ENCODE data around the gene LRRC1.
A peak's percentile ranks its signal among the peaks of the same experiment; 100 is the strongest.
"Not testable (repeated sequence)": the region's sequence is repeated elsewhere in the genome, so short reads cannot be mapped to it uniquely, and the experiment has no call there.

Gene LRRC1

DNA sequence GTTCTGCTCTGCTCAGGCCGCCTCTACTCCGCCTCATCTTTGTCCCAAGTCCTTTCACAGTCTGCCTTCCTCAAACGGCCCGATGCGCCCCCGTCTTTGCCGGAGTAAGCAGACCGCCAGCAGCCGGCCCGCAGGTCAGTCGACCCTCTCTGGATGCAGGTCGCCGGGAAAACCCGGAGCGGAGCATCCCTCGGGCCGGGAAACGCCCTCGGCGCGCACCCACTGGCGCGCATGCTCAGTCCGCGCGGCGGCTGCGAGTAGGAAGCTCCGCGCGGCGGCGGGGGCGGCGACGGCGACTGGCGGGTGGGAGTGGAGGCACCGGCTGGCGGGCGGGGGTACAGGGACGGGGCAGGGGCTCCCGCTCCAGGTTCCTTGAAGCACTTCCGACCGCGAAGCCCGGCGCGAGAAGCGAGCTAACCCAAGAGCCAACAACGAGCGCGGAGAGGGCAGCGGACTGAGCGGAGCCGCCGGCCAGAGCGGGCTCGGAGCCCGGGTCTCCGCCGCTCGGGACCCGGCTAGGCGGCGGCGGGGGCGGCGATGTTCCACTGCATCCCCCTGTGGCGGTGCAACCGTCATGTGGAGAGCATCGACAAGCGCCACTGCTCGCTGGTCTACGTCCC lies at the start of gene LRRC1:
Gene LRRC1, plus strand, starts transcription at position 286 of the 620 bp plus-strand sequence. Its CDS starts 252 bp downstream, at position 538.
- DNase-seq (ENCODE audit: low read depth, low spot score): peak; percentile 93

DNA sequence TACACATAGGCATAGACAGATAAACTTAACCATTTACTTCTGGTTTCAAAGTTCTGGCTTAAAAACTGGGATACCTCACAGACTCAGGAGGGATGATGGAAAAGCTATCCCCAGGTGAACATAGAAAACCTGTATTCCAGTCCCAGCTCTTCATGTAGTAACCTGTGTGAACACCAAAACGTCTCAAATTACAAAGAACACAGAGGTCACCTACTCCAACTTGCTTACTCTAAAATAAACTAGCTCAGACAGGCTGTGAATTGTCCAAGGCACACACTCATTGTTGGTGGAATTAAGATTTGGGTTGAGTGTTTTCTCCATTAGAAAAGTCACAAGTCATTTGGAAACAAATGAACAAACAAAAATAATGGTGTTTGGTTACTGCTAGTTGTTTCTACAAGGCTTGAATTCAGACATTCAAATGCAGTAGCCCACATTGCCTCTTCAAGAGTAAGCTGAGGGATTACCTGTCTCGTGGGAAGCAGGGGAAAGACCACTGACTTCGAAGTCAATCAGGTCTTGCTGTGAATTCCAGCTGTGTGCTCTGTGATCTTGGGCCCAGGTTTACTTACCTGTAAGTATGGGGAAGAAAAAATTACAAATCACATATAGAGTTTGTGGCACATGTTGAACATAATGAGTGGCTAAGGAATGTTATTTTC lies 48.2 kb upstream of the LRRC1 start:
- peak; percentile 20 for DNase-seq (ENCODE audit: low read depth, low spot score)

DNA sequence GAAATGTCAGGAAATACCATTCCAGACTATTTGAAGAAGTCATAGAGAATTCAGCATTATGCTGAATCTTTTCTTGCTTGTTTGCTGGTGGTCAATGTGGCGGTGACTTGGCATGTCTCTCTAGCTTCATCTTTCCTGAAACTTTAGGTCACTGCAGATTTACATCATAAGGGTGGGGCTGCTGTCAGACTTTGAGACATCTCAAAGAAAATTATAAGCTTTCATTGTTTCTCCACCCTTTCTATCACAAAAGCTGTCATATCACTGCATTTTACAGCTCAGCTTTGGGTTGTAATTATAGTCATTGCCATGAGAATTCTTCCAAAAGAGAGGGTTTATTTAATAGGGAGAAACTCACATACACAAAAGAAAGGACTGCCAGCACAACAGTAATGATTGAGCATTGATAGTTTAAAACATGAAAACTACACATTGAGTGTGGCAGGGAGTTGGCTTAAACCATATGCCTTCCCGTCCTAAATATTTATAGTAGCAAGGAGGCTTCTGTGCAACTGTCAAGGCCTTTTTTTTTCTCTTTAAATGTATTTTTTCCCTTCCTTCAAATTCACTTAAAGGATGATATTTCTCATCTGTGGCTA lies 44.7 kb upstream of the LRRC1 start:
- DNase-seq (ENCODE audit: low read depth, low spot score): no peak

DNA sequence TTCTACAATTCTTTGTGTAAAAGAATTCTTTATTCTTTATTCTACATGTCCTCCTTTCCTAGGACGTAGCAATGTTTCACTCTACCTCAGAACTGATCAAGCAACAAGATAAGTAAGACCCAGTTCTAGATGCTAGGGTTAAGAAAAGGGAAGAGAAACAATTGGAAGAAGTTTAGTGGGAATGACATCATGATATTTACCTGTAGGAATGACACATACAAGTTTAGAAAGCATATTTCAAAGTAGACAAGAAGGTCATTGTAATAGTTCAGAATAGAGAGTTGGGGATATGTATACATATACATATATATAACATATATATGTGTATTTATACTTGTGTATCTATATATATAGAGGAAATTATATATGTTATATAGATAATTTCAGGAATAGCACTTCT lies 43.4 kb upstream of the LRRC1 start:
- DNase-seq (ENCODE audit: low read depth, low spot score): no peak

DNA sequence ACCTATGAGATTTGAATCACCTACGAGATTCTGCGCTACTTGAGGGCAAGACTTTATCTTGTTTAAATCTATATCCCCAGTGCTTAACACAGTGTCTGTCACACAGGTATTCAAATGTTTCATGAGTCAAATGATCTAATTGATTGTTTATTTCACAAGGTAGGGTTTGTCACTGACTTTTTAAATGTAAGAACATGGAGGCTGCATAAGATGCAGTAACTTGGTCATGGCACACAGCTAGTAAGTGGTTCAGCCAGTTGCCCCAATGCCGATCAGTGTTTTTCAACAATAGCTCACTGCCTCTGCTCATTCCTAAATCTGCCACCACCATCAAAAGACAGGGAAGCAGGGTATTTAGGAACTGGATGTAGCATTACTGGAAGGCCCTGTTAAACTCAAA lies 42.4 kb upstream of the LRRC1 start:
- no peak for DNase-seq (ENCODE audit: low read depth, low spot score)

DNA sequence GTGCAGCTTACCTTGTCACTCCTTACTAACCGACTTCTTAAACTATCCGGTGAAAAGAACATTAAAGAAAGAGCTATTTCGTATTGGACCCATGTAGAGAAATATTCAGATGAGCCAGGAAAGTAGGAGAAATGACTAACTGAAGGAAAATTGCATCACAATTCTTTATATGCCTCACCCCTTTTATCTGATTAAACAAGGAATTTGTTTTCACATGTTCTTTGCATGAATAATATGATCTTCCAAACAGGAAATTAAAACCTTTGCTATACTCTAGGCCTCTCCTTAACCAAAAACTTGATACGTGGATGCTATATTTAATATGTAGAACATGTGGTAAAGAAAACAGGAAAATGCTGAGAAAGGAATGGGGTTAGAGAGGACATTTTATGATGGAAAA lies 41.9 kb upstream of the LRRC1 start:
- DNase-seq (ENCODE audit: low read depth, low spot score): no peak

DNA sequence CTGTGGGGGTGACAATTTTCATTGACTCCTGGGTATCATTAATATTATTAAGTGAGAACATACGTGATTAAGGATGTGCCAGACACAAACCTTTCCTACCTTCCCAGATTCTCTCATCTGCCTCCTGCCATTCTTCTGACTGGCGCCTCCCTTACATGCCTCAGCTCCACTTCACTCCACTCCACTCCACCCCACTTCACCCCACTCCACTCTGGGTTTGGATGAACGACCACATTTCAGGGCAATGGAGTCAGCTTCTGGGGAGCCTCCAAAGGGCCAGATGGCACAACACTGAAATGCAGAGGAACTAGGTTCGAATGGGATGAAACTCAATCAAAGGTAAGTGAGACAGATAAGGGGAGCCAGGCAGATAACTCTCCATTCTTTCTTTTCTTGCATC lies 40.5 kb upstream of the LRRC1 start:
- DNase-seq (ENCODE audit: low read depth, low spot score): no peak

DNA sequence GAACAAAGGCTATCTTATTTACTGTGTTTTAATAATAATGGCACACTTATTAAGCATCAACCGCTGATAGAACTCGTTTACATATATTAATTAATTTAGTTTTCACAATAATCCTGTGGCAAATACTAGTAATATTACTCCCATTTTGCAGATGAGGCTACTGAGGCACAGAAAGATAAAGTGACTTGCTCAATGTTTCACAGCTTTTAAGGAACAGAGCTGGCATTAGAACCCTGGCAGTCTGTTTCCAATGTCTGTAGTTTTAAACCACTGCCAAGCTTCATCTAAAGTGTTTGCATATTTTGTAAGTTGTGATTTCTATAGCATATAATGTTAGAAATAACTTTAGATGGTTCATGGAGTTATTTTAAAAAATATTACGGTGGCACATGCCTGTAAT lies 38.4 kb upstream of the LRRC1 start:
- no peak for DNase-seq (ENCODE audit: low read depth, low spot score)

DNA sequence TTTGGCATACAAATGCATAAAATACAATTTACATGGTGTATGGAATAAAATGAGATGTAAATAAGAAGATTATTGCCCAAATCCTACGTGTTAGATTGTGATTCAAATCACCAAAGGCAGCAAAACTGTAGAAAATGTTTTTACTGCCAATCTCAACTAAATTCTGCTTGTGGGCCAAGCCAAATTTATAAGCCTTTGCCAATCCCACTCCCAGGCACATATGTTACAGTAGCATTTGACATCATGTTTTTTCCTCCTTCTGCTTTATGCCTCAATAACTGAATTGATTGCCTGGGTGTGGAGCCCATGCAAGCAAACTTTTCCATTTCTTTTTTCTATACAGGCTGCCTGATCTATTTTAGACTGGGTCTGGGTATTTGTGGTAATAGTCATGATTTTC lies 36.3 kb upstream of the LRRC1 start:
- no peak for DNase-seq (ENCODE audit: low read depth, low spot score)

DNA sequence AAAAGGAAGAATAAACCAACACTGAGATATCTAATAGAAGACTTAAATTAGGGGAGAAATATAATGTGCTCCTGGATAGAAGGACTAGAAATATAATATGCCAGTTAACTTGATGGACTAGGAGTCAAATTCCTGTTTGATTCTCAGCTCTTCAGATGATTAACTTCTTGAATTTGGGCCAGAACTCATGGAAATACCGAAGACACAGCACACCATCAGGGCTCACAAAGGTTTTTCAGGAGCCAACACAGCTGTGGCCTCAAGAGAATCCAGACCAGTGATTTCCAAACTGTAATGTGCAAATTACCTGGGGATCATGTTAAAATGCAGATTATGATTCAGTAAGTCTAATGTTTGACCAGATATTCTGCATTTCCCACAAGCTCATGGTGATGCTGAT lies 33.8 kb upstream of the LRRC1 start:
- DNase-seq (ENCODE audit: low read depth, low spot score): no peak

DNA sequence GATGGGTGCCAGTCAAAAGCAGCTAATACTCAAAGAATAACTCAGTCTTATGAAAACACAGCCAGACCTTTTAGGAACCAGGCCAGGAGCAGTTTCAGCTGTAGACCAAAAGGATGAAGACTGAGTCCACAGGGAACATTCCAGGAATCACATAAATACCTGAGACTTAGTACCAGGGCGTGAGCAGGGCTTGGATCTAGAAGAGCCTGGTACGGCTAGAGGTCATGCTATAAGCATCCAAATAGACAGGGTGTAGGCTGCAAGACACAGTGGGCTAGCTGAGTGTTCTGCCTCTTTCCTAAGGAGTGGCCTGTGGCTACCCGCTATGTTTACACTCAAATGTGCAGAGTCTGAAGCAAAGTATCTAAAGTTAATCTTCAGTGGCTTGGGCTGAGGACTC lies 29.5 kb upstream of the LRRC1 start:
- DNase-seq (ENCODE audit: low read depth, low spot score): peak; percentile 39

DNA sequence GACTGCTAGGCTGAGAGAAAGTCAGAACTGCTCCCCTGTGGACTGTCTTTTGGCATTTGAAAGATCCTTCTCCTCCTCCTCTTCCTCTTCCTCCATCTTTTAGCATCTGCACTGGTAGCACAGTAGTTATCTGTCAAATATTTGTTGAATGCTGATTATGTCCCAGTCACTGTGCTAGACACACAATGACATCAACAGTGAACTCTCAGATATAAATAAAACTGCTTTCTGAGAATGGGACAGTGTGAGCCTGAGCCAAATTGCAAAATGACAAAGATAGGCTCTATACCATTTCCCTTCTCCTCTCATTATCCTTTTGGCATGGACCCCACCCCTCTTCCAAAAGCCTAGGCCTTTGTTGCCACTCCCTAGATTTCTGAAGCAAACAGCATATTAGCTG lies 27.9 kb upstream of the LRRC1 start:
- DNase-seq (ENCODE audit: low read depth, low spot score): no peak

DNA sequence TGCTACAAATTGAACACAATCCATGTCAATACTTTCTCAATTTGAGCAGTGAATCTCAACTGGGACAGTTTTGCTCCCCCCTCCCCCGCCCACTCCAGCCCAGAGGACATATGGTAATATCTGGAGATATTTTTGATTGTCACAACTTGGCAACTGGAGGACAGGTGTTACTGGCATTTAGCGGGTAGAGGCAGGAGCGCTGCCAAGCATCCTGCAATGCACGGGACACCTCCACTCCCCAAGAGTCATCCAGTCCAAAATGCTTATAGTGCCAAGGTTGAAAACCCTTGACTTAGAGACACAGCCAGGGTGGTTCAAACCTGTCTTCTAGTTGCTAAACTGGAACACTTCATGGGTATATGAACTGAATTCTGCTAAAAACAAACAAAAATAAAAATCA lies 26.9 kb upstream of the LRRC1 start:
- DNase-seq (ENCODE audit: low read depth, low spot score): no peak

DNA sequence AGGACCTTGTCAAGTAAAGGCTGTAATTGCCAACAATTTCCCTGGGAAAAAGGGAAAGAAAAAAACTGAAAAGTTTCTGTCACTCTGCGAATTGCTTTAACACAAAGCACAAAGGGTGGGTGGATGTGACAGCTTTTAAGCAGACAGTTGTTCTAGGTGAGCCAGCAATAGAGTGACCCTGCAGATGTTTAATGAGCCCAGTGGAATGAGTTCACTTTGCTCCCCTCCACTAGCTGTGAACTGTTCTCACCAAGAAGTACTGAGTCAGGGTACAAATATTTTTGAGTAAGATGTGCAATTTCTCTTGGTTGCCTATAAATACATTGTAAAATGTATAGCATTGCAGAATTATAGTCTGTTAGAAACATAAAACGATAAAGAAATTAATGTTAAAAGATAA lies 26.2 kb upstream of the LRRC1 start:
- DNase-seq (ENCODE audit: low read depth, low spot score): no peak

DNA sequence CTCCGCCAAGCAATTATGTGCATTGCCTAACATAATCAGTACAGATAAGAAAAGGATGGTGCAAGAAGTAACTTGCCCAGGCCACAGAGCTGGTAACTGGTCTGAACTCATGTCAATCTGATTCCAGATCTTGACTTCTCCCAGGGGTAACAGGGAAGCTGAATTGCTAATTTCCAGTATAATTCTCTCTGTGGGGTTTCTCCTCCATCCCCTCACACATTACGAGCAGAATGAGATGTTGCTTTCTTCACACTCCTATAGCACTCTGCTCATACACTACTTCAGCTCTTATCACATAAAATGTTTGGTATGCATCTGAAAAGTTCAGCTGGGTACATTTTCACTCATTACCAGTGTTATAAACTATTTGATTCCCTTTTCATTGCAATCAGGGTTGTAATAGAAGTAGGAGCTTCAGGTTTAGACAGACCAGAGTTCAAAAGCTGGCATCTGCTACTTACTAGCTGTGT lies 24.0 kb upstream of the LRRC1 start:
- no peak for DNase-seq (ENCODE audit: low read depth, low spot score)

DNA sequence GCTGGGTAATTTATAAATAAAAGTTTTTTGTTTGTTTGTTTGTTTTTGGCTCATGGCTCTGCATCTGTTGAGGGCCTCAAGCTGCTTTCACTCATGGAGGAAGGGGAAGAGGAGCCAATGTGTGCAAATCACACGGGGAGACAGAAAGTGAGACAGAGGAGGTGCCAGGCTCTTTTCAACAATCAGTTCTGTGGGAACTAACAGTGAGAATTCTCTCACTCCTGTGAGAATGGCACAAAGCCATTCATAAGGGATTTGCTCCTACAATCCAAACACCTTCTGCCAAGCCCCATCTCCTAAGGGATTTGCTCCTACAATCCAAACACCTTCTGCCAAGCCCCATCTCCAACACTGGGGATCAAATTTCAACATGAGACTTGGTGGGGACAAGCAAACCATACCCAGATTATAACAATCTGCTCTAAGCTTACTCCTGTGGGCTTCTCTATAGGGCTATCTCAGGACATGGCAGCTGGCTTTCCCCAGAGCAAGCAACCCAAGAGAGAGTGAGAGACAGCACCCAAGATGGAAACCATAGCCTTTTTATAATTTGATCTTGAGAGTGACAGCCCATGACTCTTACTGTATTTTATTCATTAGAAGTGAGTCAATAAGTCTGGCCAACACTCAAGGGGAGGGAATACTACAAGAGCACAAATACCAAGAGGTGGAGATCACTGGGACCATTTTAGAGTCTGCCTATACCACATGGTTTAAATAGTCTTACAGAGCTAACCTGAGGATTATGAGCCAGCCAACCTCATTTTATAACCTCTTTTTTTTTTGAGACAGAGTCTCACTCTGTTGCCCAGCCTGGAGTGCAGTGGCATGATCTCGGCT lies 22.8 kb upstream of the LRRC1 start:
- DNase-seq (ENCODE audit: low read depth, low spot score): no peak

DNA sequence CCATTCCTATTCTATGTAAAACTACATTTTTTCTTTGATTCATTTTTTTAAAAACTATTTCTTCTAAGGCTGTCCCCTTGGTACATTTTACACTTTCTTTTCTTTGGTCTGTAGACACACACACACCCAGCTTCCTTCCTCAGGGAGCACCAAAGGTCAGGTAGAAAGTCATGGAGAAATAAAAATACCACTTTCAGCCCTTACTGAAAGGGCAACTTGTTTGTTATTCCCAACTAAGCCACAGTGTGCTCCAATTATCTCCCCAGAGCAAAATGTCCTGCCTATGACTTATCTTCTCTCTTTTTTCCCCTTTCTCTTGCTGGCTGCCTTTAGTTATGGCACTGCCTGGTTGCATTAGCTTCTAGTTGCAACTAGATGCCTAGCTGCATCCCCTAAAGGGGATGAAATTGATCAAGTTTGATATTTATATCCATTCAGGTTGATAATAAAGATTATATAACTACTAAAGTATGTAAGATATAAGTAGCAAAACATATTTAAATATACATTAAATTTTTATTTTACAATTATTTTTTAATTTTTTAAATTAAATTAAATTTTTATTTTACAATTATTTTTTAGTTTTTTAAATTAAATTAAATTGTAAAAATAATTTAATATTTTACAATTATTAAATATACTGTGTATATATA lies 21.6 kb upstream of the LRRC1 start:
- DNase-seq (ENCODE audit: low read depth, low spot score): no peak

DNA sequence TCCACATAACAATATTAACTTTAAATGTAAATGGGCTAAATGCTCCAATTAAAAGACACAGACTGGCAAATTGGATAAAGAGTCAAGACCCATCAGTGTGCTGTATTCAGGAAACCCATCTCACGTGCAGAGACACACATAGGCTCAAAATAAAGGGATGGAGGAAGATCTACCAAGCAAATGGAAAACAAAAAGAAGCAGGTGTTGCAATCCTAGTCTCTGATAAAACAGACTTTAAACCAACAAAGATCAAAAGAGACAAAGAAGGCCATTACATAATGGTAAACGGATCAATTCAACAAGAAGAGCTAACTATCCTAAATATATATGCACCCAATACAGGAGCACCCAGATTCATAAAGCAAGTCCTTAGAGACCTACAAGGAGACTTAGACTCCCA lies 18.7 kb upstream of the LRRC1 start:
- not testable (repeated sequence) for DNase-seq (ENCODE audit: low read depth, low spot score)

DNA sequence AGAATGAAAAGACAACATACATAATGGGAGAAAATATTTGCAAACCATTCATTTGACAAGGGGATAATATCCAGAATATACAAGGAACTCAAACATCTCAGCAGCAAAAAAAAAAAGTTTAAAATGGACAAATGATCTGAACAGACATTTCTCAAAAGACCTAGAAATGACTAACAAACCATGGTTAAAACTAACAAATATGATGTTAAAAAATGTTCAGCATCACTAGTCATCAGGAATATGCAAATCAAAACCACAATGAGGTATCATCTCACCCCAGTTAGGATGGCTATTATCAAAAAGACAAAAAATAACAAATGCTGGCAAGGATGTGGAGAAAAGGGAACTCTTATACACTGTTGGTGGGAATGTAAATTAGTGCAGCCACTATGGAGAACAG lies 9.8 kb upstream of the LRRC1 start:
- not testable (repeated sequence) for DNase-seq (ENCODE audit: low read depth, low spot score)

DNA sequence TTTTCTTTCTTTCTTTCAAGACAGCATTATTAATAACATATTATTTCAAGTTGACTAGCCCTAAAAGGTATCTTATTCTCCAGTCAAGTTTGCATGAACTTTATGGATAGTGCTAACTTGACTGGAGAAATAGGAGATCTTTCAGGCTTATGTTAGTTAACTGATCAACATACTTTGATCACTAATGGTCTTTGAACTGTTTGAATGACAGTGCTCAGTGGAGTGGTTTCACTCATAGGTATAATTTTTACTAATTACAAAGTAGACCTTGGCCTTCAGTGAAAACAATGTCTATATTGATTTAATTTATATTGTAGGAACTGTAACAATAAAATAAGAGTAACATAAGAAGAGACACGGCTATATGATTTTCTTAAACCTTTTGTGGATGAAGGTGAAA lies 8.0 kb upstream of the LRRC1 start:
- no peak for DNase-seq (ENCODE audit: low read depth, low spot score)

DNA sequence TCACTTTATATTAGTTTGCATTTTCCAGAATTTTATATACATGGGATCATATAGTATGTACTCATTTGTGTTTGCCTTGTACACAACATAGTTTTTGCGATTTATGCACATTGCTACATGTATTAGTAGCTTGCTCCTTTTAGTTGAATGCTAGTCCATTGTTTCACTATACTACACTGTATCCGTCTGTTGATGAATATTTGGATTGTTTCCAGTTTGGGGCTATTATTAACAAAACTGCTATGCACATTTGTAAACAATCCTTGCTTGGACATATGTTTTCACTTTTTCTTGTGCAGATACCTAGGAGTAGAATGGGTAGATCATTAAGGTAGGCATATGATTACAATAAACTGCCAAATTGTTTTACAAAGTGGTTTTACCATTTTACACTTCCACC lies 3.9 kb upstream of the LRRC1 start:
- no peak for DNase-seq (ENCODE audit: low read depth, low spot score)

DNA sequence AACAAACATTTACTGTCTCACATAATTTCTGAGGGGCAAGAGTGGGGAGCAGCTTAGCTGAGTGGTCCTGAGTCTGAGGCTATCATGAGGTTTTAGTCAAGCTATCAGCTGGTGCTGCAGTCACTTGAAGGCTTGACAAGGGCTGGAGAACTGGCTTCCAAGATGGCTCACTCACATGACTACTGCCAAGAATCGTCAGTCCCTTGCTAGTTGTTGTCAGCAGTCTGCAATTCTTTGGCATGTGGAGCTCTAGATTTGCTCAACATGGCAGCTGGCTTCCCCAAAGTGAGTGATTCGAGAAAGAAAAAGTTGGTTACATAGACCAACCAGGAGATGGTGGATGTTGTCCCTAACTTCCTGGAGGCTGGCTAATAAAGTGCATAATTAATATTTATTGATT lies 2.8 kb upstream of the LRRC1 start:
- DNase-seq (ENCODE audit: low read depth, low spot score): no peak
